NCI-H2227 (cell line): ENCODE data around the gene CIITA.
A peak's percentile ranks its signal among the peaks of the same experiment; 100 is the strongest.
"Not testable (repeated sequence)": the region's sequence is repeated elsewhere in the genome, so short reads cannot be mapped to it uniquely, and the experiment has no call there.

Experiments
- DNase-seq: peaks from one replicate; lab custom pipeline; 2025; ENCODE audit not compliant: unreplicated experiment; lab: John Stamatoyannopoulos, UW

Gene CIITA

DNA sequence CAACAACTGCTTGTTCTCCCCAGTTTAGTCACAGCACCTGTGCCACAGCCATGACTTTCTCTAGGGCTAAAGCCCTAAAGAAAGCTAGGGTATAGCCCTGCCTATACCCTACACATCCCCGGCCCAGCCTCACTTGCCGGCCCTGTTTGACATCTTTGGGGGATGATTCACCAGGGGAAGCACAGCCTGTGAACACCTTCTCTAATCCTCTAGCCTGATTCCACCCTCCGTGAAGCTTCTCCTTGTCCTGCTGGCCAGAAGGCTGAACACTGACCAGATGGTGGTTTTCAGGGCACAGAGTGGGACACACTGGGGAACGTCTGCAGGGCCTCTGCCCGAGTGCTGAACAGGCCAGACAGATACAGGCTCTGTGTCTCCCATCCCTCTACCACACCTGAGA lies 73.4 kb downstream of the CIITA start:
- DNase-seq = no peak

GRCh38 chr16:10951026-10951425 lies 74.0 kb downstream of the CIITA start:
- no peak for DNase-seq

GRCh38 chr16:10954903-10955302 lies 77.9 kb downstream of the CIITA start:
- no peak for DNase-seq

- DNase-seq = no peak
Observed at GRCh38 chr16:10957771-10958482, 80.9 kb downstream of the CIITA start.

- no peak for DNase-seq
Observed at GRCh38 chr16:10959161-10959560, 82.2 kb downstream of the CIITA start.

DNA sequence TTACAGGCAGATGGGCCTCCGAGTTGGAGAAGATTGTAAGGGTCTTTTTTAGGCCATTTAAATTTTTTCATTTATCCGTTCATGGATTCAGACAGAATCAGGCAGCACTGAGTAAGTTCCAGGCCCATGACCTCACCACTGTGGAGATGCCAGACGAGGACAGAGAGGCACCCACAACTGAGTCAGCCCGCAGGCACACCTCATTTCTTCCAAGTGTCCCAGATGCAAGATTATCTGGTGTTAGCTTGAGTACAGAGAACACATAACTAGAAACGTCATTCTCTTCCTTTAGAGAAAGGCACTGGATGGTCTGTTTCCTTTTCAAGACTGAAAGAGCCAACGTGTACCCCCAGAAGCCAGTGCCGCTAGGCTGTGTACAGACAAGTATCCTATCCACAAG lies 84.2 kb downstream of the CIITA start:
- DNase-seq = no peak

DNA sequence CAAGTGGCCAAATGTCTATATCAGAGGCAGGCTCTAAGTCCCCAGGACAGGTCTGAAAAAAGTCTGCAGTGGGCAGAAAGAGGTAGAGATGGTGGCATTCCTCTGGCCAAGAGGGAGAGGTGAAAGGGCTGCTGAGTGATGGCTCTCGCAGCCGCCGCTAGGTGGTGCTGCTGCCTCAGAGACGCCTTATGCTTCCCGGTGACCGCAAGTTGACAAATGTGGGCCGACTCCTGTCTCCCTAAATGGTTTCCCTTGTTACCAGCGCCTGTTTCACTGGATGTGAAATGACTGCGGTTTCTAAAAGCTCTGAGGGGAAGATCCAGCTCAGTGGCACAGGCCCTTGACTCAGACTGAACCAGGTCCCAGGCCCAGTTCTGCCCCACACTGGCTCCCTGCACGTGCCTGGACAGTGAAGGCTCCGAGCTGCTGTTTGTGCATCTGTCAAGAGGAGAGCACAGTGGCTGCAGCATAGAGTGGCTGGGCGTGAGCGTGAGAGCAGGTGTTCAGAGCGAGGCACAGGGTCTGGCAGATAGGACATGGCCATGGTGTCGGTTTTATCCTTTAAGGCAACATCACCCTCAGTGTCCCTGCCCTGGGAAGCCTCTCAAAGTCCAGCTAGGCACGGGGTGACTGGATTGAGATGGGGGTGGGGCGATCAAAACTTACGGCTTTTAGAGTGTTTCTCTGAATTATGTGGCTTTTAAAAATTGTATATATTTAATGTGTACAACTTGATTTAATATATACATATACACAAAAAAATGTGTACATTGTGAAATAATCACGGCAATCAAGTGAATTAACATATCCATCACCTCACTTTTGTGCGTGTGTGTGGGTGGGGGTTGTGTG lies 87.3 kb downstream of the CIITA start:
- DNase-seq = peak; percentile 85

DNA sequence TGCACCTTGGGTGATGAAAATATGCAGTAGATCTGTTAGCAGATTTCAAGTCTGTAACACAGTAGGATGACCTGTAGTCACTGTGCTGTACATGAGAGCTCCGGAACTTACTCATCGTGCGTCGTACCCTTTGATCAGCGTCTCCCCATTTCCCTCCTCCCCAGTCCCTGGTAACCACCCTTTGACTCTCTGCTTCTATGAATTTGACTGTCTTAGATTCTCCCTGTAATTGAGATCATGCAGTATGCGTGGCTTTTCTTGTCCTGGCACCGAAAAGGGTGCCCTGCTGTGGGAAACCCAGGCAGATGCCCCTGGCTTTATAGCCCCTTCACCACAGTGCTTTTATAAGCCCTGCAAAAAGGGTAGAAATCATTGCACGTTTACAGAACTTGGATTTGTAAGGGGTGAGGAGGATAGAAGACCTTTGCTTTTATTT lies 87.9 kb downstream of the CIITA start:
- DNase-seq = no peak

GRCh38 chr16:10965440-10966061 lies 88.5 kb downstream of the CIITA start:
- DNase-seq = no peak

DNA sequence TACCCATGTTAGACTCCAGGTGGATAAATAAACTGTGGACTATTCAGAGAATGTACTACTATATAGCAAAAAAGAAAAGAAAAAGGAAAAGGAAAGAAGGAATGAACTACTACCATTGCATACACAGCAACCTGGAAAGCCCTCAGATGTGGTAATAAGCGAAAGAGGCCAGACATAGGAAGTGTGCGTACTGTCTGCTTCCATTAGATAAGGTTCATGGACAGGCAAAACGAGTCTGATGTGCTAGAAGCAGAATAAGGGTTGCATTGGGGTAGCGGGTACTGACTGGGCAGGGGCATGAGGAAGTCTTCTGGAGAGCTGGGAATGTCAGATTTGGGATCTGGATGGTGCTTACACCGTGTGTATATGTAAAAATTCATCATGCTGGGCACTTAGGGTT lies 89.1 kb downstream of the CIITA start:
- DNase-seq = no peak

- not testable (repeated sequence) for DNase-seq
Observed at GRCh38 chr16:10966559-10966958, 89.6 kb downstream of the CIITA start.

- DNase-seq = no peak
Observed at GRCh38 chr16:10967986-10968385, 91.0 kb downstream of the CIITA start.

GRCh38 chr16:10968498-10968897 lies 91.5 kb downstream of the CIITA start:
- no peak for DNase-seq

- no peak for DNase-seq
Observed at GRCh38 chr16:10969615-10970014, 92.6 kb downstream of the CIITA start.

DNA sequence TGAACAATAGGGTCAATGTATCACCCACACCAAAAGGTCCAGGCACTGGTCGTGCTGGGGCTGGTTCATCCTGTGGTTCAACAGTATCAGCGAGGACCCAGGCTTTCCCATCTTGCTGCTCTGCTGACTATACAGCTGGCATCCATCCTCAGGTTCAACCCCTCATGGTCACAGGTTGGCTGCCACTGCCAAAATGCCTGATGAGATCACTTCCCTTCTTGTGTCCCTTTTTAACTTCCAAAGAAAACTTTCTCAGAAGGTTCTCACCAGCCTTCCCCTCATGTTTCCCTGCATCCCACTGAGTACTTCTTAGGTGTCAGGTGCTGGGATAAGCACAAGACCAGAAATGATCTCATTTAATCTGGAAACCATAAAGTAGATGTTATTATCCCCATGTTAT lies 93.1 kb downstream of the CIITA start:
- no peak for DNase-seq

DNA sequence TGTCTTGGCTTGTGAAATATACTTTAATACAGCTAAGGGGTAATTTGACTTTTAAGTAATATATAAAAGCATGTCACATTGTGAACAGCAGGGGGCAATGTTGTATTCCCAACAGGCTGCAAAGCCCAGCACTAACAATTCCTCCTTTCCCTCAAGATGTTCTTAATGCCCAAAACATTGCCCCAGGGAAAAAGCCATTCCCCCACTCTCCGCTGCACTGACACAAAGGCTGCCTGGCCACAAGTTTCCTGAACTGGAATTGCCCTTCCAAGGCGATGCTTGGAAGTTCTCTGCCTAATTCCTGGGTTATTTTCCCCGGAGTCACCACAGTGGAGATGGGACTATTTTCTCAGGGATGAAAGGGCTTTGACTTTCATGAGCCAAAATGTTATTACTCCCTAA lies 94.6 kb downstream of the CIITA start:
- DNase-seq = peak; percentile 72

GRCh38 chr16:10972108-10972818 lies 95.3 kb downstream of the CIITA start:
- no peak for DNase-seq

DNA sequence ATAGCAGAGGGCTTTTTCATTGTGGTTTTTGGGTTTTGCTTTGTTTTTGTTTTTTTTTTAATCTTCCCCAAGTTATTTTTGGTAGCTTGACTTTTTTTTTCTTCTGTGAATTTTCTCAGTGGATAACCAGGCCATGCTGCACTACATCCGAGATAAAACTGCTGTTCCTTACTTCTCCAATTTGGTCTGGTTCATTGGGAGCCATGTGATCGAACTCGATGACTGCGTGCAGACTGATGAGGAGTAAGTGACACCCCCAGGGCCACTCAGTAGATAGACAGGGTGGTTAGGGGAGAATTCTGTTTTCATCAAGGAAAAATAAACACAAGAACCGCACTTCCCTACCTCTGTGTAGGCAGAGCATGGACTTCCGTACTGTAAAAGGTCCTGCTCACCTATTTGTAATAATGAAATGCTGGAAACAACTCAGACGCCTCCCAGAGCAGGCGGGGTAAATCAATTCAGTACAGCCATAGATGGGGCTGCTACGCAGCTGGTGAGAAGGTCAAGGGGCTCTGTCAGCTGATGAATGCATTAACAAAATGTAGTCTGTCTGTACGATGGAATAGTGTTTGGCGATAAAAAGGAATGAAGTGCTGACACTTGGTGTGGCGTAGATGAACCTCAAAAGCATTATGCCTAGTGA lies 95.9 kb downstream of the CIITA start:
- DNase-seq = no peak

DNA sequence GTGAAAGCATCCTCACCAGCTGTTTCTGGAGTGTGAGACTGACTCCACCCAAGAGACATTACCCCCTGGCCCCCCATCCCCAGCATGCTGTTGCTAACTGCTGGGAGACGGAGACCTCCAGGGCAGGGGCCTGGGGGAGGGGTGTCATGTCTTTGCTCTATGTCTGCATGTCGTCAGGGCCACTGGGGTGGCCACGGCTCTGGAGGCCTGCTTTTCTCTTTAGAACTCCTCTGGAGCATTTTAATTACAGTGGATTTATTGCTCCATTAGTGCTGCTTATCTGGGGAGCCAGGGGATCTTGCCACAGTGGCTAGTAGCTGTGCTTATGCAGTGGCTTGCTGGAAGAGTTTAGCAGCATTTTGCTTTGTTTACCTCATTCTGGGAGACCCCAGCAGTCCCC lies 99.6 kb downstream of the CIITA start:
- DNase-seq = peak; percentile 55

- no peak for DNase-seq
Observed at GRCh38 chr16:10978124-10978523, 101.1 kb downstream of the CIITA start.
